ENCODE results near the gene PRX. TPM values are rescaled to one million over a fixed set of nuclear protein-coding genes. Genes with fewer than 3 reads are reported as not detected.

The PRX gene
- polyA plus RNA-seq, 3 donors = 0.13 to 0.76 TPM; not detected in 1

GRCh38 chr19:40383668-40384248 is 29.4 kb downstream of the PRX start:
- Mint-ChIP-seq H3K4me1 (peaks cover 10% of the 10 kb centered on the region), H3K36me3 (peaks cover 12 to 18% of the 10 kb centered on the region in 2 donors), H3K27me3 (ENCODE audit: low read depth in 3 of 3) (peaks cover 1 to 13% (median 3%) of the 10 kb centered on the region in 3 donors), H3K9me3 (peaks cover 0 to 4% (median 0%) of the 10 kb centered on the region in 7 donors), H3K4me3 (no peak overlapping the region), H3K27ac (peak overlapping the region in 2 of 7 donors; percentile 13 to 26)
- H2AFZ ChIP-seq (ENCODE audit: insufficient read depth, low read depth, low read length, poor library complexity, severe bottlenecking) = no peak overlapping the region
- H3K4me1 ChIP-seq (ENCODE audit: control insufficient read depth in 1 of 2, insufficient read depth in 2 of 2, low read length in 2 of 2) = peaks cover 2 to 10% of the 10 kb centered on the region in 2 donors
- no peak for DNase-seq
- TF ChIP-seq CTCF (IDR thresholded peaks at IDR 0.05) = no peak
- H3K4me3 ChIP-seq (replicated peaks in 1 of 3; ENCODE audit: low read depth in 2 of 3, low read length in 3 of 3) = no peak overlapping the region
- no peaks in the 10 kb centered on the region for H4K20me1 ChIP-seq (ENCODE audit: insufficient read depth, low read length)
- H3K36me3 ChIP-seq (replicated peaks in 1 of 2; ENCODE audit: control insufficient read depth in 1 of 2, insufficient read depth in 2 of 2, low read length in 2 of 2) = peaks cover 7 to 18% of the 10 kb centered on the region in 2 donors
- H3K27ac ChIP-seq (ENCODE audit: low read depth in 1 of 2, low read length in 2 of 2) = no peak overlapping the region
- WGBS (ENCODE audit: insufficient coverage) = 95% methylated on average over 28 of the region's 28 CpGs
- intact Hi-C loops (cut with micrococcal nuclease) = no loop called here
- no peaks in the 10 kb centered on the region for H3K27me3 ChIP-seq (ENCODE audit: control insufficient read depth in 2 of 2, insufficient read depth in 2 of 2, low read length in 2 of 2)
- H3K4me2 ChIP-seq (replicated peaks; ENCODE audit: extremely low read depth, low read length, poor library complexity, severe bottlenecking) = no peak overlapping the region
- H3K79me2 ChIP-seq (ENCODE audit: insufficient read depth, low read length) = no peaks in the 10 kb centered on the region
- H3K9me3 ChIP-seq (replicated peaks in 1 of 2; ENCODE audit: control insufficient read depth in 1 of 2, insufficient read depth in 1 of 2, low read length in 2 of 2) = no peaks in the 10 kb centered on the region
- no peak overlapping the region for H3K9ac ChIP-seq (ENCODE audit: insufficient read depth, low read length, poor library complexity, severe bottlenecking)

- Histone ChIP-seq H3K79me2 (ENCODE audit: insufficient read depth, low read length) (no peaks in the 10 kb centered on the region), H3K4me2 (replicated peaks; ENCODE audit: extremely low read depth, low read length, poor library complexity, severe bottlenecking) (no peak overlapping the region), H2AFZ (ENCODE audit: insufficient read depth, low read depth, low read length, poor library complexity, severe bottlenecking) (no peak overlapping the region), H3K4me1 (ENCODE audit: control insufficient read depth in 1 of 2, insufficient read depth in 2 of 2, low read length in 2 of 2) (no peaks in the 10 kb centered on the region), H3K4me3 (replicated peaks in 1 of 3; ENCODE audit: low read depth in 2 of 3, low read length in 3 of 3) (no peak overlapping the region), H3K36me3 (replicated peaks in 1 of 2; ENCODE audit: control insufficient read depth in 1 of 2, insufficient read depth in 2 of 2, low read length in 2 of 2) (peaks cover 25 to 40% of the 10 kb centered on the region in 2 donors), H4K20me1 (ENCODE audit: insufficient read depth, low read length) (peaks cover 4% of the 10 kb centered on the region), H3K27me3 (ENCODE audit: control insufficient read depth in 2 of 2, insufficient read depth in 2 of 2, low read length in 2 of 2) (no peaks in the 10 kb centered on the region), H3K27ac (ENCODE audit: low read depth in 1 of 2, low read length in 2 of 2) (no peak overlapping the region), H3K9me3 (replicated peaks in 1 of 2; ENCODE audit: control insufficient read depth in 1 of 2, insufficient read depth in 1 of 2, low read length in 2 of 2) (no peaks in the 10 kb centered on the region), H3K9ac (ENCODE audit: insufficient read depth, low read length, poor library complexity, severe bottlenecking) (no peak overlapping the region)
- WGBS (ENCODE audit: insufficient coverage) = 87% methylated on average over 3 of the region's 3 CpGs
- TF ChIP-seq CTCF (IDR thresholded peaks at IDR 0.05) = no peak
- no peak for DNase-seq
- Mint-ChIP-seq H3K27me3 (ENCODE audit: low read depth in 3 of 3) (peaks cover 0 to 13% (median 2%) of the 10 kb centered on the region in 3 donors), H3K27ac (peak overlapping the region in 1 of 7 donors; percentile 42), H3K4me1 (no peaks in the 10 kb centered on the region), H3K36me3 (peaks cover 22 to 38% of the 10 kb centered on the region in 2 donors), H3K9me3 (peaks cover 0 to 2% (median 0%) of the 10 kb centered on the region in 7 donors), H3K4me3 (no peak overlapping the region)
- intact Hi-C loops (cut with micrococcal nuclease) = no loop called here
These were observed 31.9 kb downstream of the PRX start for GRCh38 chr19:40381321-40381720.
